T47D (cell line): Measurements from ENCODE around the gene TMEM147.

Experiments
- DNase-seq, 2 experiments: peaks; one replicate each; pipeline versions ENCODE4 v3.0.0 to v3.0.0-alpha.2; 2011 to 2012; ENCODE audit warnings: low read depth in 1 of 2, low spot score in 1 of 2
- JUND ChIP-seq: IDR thresholded peaks from 2 replicates; pipeline ENCODE4 v1.6.1; 2012; ENCODE audit warnings: low read depth
- in situ Hi-C: cut with HindIII; loops from 2 replicates; pipeline ENCODE4 v1.10.0; 2016; ENCODE audit warnings: low sequenced_read_pairs, low pct_unique_long_range_greater_than_20kb

The TMEM147 gene

GRCh38 chr19:35525873-35526272 lies 19.6 kb upstream of the TMEM147 start:
- DNase-seq: no peak
- no peak for TF ChIP-seq JUND
- in situ Hi-C loops: no loop called here

- in situ Hi-C loops: no loop called here
- TF ChIP-seq JUND: no peak
- DNase-seq: no peak
Observed at GRCh38 chr19:35528218-35529038, 17.0 kb upstream of the TMEM147 start, which contains the start of gene SBSN. Gene SBSN, minus strand, starts transcription at chr19:35528311. Its CDS starts 30 bp downstream, at chr19:35528281.

GRCh38 chr19:35529241-35530218 lies 15.9 kb upstream of the TMEM147 start:
- TF ChIP-seq JUND: no peak
- no peak for DNase-seq
- in situ Hi-C loops: no loop called here

- in situ Hi-C loops: no loop called here
- DNase-seq: peak in 1 of 2 experiments; percentile 36
- no peak for TF ChIP-seq JUND
Observed at GRCh38 chr19:35531291-35531690, 14.1 kb upstream of the TMEM147 start.

GRCh38 chr19:35533201-35533821 lies 12.1 kb upstream of the TMEM147 start, which contains the start of gene GAPDHS:
Gene GAPDHS, plus strand, starts transcription at chr19:35533456. Its CDS starts 72 bp downstream, at chr19:35533528.
- in situ Hi-C loops: no loop called here
- no peak for TF ChIP-seq JUND
- DNase-seq: no peak

- DNase-seq: no peak
Observed at GRCh38 chr19:35533822-35534392, 11.5 kb upstream of the TMEM147 start.

GRCh38 chr19:35534803-35535480 lies 10.5 kb upstream of the TMEM147 start:
- DNase-seq: no peak
- in situ Hi-C loops: no loop called here
- TF ChIP-seq JUND: no peak

More at GRCh38 chr19:35533822-35534392, 11.5 kb upstream of the TMEM147 start:
- no peak for TF ChIP-seq JUND
- in situ Hi-C loops: no loop called here

- DNase-seq: no peak
- TF ChIP-seq JUND: no peak
- in situ Hi-C loops: no loop called here
Observed at GRCh38 chr19:35539314-35539713, 6.1 kb upstream of the TMEM147 start.

- TF ChIP-seq JUND: no peak
- no peak for DNase-seq
- in situ Hi-C loops: no loop called here
Observed at GRCh38 chr19:35539850-35540249, 5.6 kb upstream of the TMEM147 start.

GRCh38 chr19:35540356-35540927 lies 5.0 kb upstream of the TMEM147 start:
- in situ Hi-C loops: no loop called here

GRCh38 chr19:35542209-35542608 lies 3.2 kb upstream of the TMEM147 start:
- in situ Hi-C loops: no loop called here
- no peak for TF ChIP-seq JUND
- no peak for DNase-seq

More at GRCh38 chr19:35540356-35540927, 5.0 kb upstream of the TMEM147 start:
- DNase-seq: no peak
- TF ChIP-seq JUND: no peak
